Lower leg skin (tissue), 4 donors: ENCODE data around the gene PIEZO2. TPM values are rescaled to one million over a fixed set of nuclear protein-coding genes. Genes with fewer than 3 reads are reported as not detected.
A peak's percentile ranks its signal among the peaks of the same experiment; 100 is the strongest.

ENCODE experiments used
- DNase-seq, 2 donors: peaks; one replicate each; pipeline ENCODE4 v3.0.0-alpha.2; 2019; ENCODE audit warnings: low spot score in 2 of 2
- H3K4me3 ChIP-seq: fragments of 200-600 bp; sonication (generic); 2 replicates; pipeline ENCODE4 v1.5.1; 2017; ENCODE audit warnings: mild to moderate bottlenecking, low read depth; ENCODE audit not compliant: poor library complexity, severe bottlenecking
- POLR2A ChIP-seq, 2 donors: fragments of 450-650 bp; IDR thresholded peaks; one replicate each; pipeline ENCODE4 v1.6.1; 2016 to 2017; ENCODE audit warnings: antibody characterized with exemption in 2 of 2, mild to moderate bottlenecking in 1 of 2, moderate library complexity in 1 of 2
- WGBS, 2 donors: methylation state at CpG; one replicate each; pipeline ENCODE4 v1.1.5; 2018; 5-methylcytosine and 5-hydroxymethylcytosine counted together
- intact Hi-C: fragments of 100-400 bp; cut with DNase I; formaldehyde crosslinking; loops from one replicate; pipeline ENCODE4 v1.15.0; 2023; ENCODE audit warnings: low total_unique reads
- total RNA-seq, 4 donors: library from RNA; depleted of rRNA; stranded (reverse); fragments of >200 nt; gene quantifications; one replicate each; pipeline ENCODE4 v1.1.0, GENCODE V29; 2016
- TF ChIP-seq, protein P1 (sequence below), 3 donors: fragments of 450-650 bp; IDR thresholded peaks; one replicate each; pipeline ENCODE4 v1.5.1; 2016; ENCODE audit warnings: antibody characterized with exemption in 3 of 3, mild to moderate bottlenecking in 3 of 3, moderate library complexity in 2 of 3

The PIEZO2 gene
- total RNA-seq, 4 donors from 2014 or later = 0.30 to 1.8 (median 0.64) TPM

DNA sequence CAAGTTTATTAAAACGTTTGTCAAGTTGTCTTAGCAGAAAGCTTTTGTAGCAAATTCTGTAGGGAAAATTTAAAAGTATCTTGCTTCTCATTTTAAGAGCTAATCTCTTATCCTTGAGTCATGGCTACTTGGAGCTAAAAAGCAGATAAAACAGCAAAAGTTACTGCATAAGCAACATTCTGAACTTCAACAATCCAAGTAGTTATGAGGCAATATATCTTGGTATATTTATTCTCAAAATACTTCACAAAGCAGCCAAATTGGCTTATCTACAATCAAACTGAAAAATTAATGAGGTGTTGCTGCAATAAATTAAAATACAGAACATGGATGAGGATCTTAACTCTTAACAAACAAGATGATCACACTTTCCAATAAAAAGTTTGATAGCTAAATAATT lies 306.5 kb downstream of the PIEZO2 start:
- no peak overlapping the region for H3K4me3 ChIP-seq
- TF ChIP-seq, protein P1, sequence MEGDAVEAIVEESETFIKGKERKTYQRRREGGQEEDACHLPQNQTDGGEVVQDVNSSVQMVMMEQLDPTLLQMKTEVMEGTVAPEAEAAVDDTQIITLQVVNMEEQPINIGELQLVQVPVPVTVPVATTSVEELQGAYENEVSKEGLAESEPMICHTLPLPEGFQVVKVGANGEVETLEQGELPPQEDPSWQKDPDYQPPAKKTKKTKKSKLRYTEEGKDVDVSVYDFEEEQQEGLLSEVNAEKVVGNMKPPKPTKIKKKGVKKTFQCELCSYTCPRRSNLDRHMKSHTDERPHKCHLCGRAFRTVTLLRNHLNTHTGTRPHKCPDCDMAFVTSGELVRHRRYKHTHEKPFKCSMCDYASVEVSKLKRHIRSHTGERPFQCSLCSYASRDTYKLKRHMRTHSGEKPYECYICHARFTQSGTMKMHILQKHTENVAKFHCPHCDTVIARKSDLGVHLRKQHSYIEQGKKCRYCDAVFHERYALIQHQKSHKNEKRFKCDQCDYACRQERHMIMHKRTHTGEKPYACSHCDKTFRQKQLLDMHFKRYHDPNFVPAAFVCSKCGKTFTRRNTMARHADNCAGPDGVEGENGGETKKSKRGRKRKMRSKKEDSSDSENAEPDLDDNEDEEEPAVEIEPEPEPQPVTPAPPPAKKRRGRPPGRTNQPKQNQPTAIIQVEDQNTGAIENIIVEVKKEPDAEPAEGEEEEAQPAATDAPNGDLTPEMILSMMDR (IDR thresholded peaks at IDR 0.05) = no peak
- TF ChIP-seq POLR2A (IDR thresholded peaks at IDR 0.05) = no peak
- DNase-seq = no peak
- WGBS, 2 donors = 4 to 12% methylated on average over 1 of the region's 1 CpG
- intact Hi-C loops = no loop called here

DNA sequence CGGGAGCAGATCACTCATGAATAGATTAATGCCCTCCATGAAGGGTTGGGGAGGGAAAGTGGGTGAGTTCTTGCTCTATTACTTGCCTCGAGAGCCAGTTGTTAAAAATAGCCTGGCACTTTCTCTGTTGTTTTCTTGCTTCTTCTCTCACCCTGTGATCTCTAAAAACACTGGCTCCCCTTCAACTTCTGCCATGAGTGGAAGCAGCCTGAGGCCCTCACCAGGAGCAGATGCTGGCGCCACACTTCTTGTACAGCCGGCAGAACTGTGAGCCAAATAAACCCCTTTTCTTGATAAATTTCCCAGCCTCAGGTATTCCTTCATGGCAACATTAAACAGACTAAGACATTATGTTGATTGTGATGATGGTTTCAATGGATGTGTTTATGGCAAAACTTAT lies 307.0 kb downstream of the PIEZO2 start:
- H3K4me3 ChIP-seq = no peak overlapping the region
- no peak for DNase-seq
- TF ChIP-seq, protein P1 (IDR thresholded peaks at IDR 0.05) = no peak
- no peak for TF ChIP-seq POLR2A (IDR thresholded peaks at IDR 0.05)
- WGBS, 2 donors = 36 to 43% methylated on average over 4 of the region's 4 CpGs
- intact Hi-C loops = no loop called here

DNA sequence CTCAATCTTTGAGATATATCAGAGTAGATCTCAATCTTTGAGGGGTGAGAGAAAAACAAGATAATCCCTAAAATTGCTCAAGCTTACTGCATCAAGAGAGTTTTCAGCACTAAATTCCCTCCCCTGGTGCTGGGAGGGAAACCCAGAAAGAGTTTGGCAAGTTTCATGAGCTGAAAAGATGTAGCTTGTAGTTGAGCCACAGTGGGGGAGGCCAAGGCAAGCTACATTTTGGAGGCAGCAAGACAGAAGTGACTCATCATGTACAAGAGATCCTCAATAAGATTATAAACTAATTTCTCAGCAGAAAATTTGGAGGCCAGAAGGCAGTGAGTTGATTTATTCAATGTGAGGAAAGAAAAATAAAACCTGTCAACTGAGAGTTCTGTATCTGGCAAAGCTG lies 308.2 kb downstream of the PIEZO2 start:
- intact Hi-C loops = no loop called here
- H3K4me3 ChIP-seq = no peak overlapping the region
- peak in 1 of 2 donors; percentile 21 for DNase-seq
- no peak for TF ChIP-seq POLR2A (IDR thresholded peaks at IDR 0.05)
- TF ChIP-seq, protein P1 (IDR thresholded peaks at IDR 0.05) = no peak

- no peak for TF ChIP-seq POLR2A (IDR thresholded peaks at IDR 0.05)
- TF ChIP-seq, protein P1 (IDR thresholded peaks at IDR 0.05) = no peak
- H3K4me3 ChIP-seq = no peak overlapping the region
- WGBS, 2 donors = 16 to 22% methylated on average over 2 of the region's 2 CpGs
- intact Hi-C loops = no loop called here
- no peak for DNase-seq
These were observed 308.6 kb downstream of the PIEZO2 start for GRCh38 chr18:10840743-10841142.

DNA sequence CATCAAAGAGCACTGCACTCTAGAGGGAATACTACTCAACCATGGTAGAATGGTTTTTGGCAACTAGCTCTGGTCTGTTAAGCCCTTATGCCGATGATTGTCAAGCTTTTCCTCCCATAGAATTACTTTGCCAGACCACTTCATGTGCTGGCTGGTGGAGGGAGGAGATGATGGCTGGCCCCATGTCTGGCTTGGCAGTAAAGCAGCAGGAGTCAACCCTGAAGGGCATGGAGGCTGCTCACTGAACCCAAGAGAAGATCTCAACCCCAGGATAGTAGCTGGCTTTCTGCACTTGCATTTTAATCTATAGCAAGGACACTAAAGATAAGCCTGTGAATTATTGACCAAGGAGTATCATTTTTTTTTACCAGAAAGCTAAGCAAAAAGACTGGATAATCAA lies 309.9 kb downstream of the PIEZO2 start:
- no peak for DNase-seq
- intact Hi-C loops = no loop called here
- TF ChIP-seq, protein P1 (IDR thresholded peaks at IDR 0.05) = no peak
- no peak for TF ChIP-seq POLR2A (IDR thresholded peaks at IDR 0.05)
- H3K4me3 ChIP-seq = no peak overlapping the region
- 93 to 100% methylated on average over 1 of the region's 1 CpG for WGBS, 2 donors

GRCh38 chr18:10838553-10838952 lies 310.8 kb downstream of the PIEZO2 start:
- DNase-seq = no peak
- intact Hi-C loops = no loop called here
- H3K4me3 ChIP-seq = no peak overlapping the region
- WGBS, 2 donors = 92 to 95% methylated on average over 2 of the region's 2 CpGs
- no peak for TF ChIP-seq POLR2A (IDR thresholded peaks at IDR 0.05)
- TF ChIP-seq, protein P1 (IDR thresholded peaks at IDR 0.05) = no peak
